ENCODE results near the gene MAGI1. TPM values are rescaled to one million over a fixed set of nuclear protein-coding genes. Genes with fewer than 3 reads are reported as not detected.

Gene MAGI1
- total RNA-seq, 2 donors from 2014 or later, result 23.4 to 41.4 TPM

- Histone ChIP-seq H3K9me3 (no peaks in the 10 kb centered on the region), H3K4me1 (no peaks in the 10 kb centered on the region), H3K9ac (ENCODE audit: low read depth in 2 of 2, low read length in 2 of 2) (no peak overlapping the region), H3K27ac (no peak overlapping the region), H3K27me3 (no peaks in the 10 kb centered on the region), H3K4me3 (no peak overlapping the region), H3K36me3 (no peaks in the 10 kb centered on the region)
- no peak for DNase-seq
- no peak for TF ChIP-seq CTCF (IDR thresholded peaks at IDR 0.05)
- intact Hi-C loops (cut with DNase I), result no loop called here
Observed at GRCh38 chr3:65662095-65662494, 376.6 kb downstream of the MAGI1 start.

GRCh38 chr3:65660000-65660598 is 378.6 kb downstream of the MAGI1 start:
- intact Hi-C loops (cut with DNase I), result no loop called here
- Histone ChIP-seq H3K9ac (ENCODE audit: low read depth in 2 of 2, low read length in 2 of 2) (no peak overlapping the region), H3K4me3 (no peak overlapping the region), H3K36me3 (no peaks in the 10 kb centered on the region), H3K27ac (no peak overlapping the region), H3K27me3 (no peaks in the 10 kb centered on the region), H3K4me1 (no peaks in the 10 kb centered on the region), H3K9me3 (no peaks in the 10 kb centered on the region)
- no peak for TF ChIP-seq CTCF (IDR thresholded peaks at IDR 0.05)
- DNase-seq, result no peak

GRCh38 chr3:65659396-65659795 is 379.3 kb downstream of the MAGI1 start:
- Histone ChIP-seq H3K4me1 (no peaks in the 10 kb centered on the region), H3K4me3 (no peak overlapping the region), H3K36me3 (no peaks in the 10 kb centered on the region), H3K9me3 (no peaks in the 10 kb centered on the region), H3K27me3 (no peaks in the 10 kb centered on the region), H3K27ac (no peak overlapping the region), H3K9ac (ENCODE audit: low read depth in 2 of 2, low read length in 2 of 2) (no peak overlapping the region)
- no peak for DNase-seq
- intact Hi-C loops (cut with DNase I), result no loop called here
- no peak for TF ChIP-seq CTCF (IDR thresholded peaks at IDR 0.05)

GRCh38 chr3:65658401-65658800 is 380.3 kb downstream of the MAGI1 start:
- H3K9me3 ChIP-seq, result no peaks in the 10 kb centered on the region
- DNase-seq, result no peak
- no peaks in the 10 kb centered on the region for H3K4me1 ChIP-seq

DNA sequence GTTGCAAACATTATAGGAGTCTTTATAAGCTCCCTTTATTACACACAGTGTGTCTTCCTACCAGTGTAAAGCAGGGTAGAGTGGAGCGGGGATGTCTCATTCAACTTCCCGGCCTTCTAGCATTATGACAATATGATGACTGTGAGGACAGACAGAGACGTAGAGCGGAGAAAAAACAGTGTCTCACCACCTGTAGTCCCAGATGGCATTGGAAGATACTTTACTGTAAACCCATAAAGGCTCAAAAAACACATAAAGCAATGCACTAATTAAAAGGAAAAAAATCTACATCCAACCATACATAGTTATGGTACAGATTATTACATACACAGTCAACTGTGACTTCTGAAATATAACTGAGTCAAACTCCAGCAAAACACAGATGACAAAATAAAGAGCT is 383.7 kb downstream of the MAGI1 start:
- Histone ChIP-seq H3K4me1 (no peaks in the 10 kb centered on the region), H3K36me3 (no peaks in the 10 kb centered on the region), H3K9me3 (no peaks in the 10 kb centered on the region), H3K4me3 (no peak overlapping the region), H3K27me3 (no peaks in the 10 kb centered on the region), H3K27ac (no peak overlapping the region), H3K9ac (ENCODE audit: low read depth in 2 of 2, low read length in 2 of 2) (no peak overlapping the region)
- no peak for DNase-seq
- TF ChIP-seq CTCF (IDR thresholded peaks at IDR 0.05), result no peak
- intact Hi-C loops (cut with DNase I), result no loop called here

More at GRCh38 chr3:65658401-65658800, 380.3 kb downstream of the MAGI1 start:
- Histone ChIP-seq H3K4me3 (no peak overlapping the region), H3K9ac (ENCODE audit: low read depth in 2 of 2, low read length in 2 of 2) (no peak overlapping the region), H3K36me3 (no peaks in the 10 kb centered on the region), H3K27ac (no peak overlapping the region), H3K27me3 (no peaks in the 10 kb centered on the region)
- no peak for TF ChIP-seq CTCF (IDR thresholded peaks at IDR 0.05)
- intact Hi-C loops (cut with DNase I), result no loop called here

All from colonic mucosa (tissue), 4 donors.